SIG-M5 treated with dmso at 0.1 percent for 504 hours (cell line): ENCODE measurements around the gene TPSB2.
"Not testable (repeated sequence)": the region's sequence is repeated elsewhere in the genome, so short reads cannot be mapped to it uniquely, and the experiment has no call there.

Experiments
- DNase-seq: peaks from one replicate; lab custom pipeline; 2025; ENCODE audit not compliant: unreplicated experiment; lab: John Stamatoyannopoulos, UW

The TPSB2 gene

GRCh38 chr16:1243907-1244850 is 14.2 kb upstream of the TPSB2 start:
- not testable (repeated sequence) for DNase-seq

GRCh38 chr16:1243363-1243762 is 13.4 kb upstream of the TPSB2 start:
- DNase-seq = not testable (repeated sequence)

GRCh38 chr16:1241081-1241480 is 11.1 kb upstream of the TPSB2 start:
- not testable (repeated sequence) for DNase-seq

- not testable (repeated sequence) for DNase-seq
Measured at GRCh38 chr16:1240436-1240835, 10.5 kb upstream of the TPSB2 start, which contains the start of gene TPSAB1. TPSAB1 (plus strand) TSS chr16:1240705; CDS start chr16:1240939, 234 bp downstream.

- DNase-seq = not testable (repeated sequence)
Measured at GRCh38 chr16:1239575-1239974, 9.6 kb upstream of the TPSB2 start.

GRCh38 chr16:1238909-1239308 is 8.9 kb upstream of the TPSB2 start:
- not testable (repeated sequence) for DNase-seq

- DNase-seq = no peak
Measured at GRCh38 chr16:1237990-1238389, 8.0 kb upstream of the TPSB2 start.

GRCh38 chr16:1236659-1237058 is 6.7 kb upstream of the TPSB2 start:
- DNase-seq = not testable (repeated sequence)

GRCh38 chr16:1232049-1232748 is 2.2 kb upstream of the TPSB2 start:
- DNase-seq = not testable (repeated sequence)

- not testable (repeated sequence) for DNase-seq
Measured at GRCh38 chr16:1231301-1231700, 1.3 kb upstream of the TPSB2 start.

- not testable (repeated sequence) for DNase-seq
Measured at GRCh38 chr16:1230471-1231212, 658 bp upstream of the TPSB2 start.

GRCh38 chr16:1229476-1229875 is 508 bp downstream of the TPSB2 start:
- DNase-seq = not testable (repeated sequence)

GRCh38 chr16:1228227-1228626 is 1.8 kb downstream of the TPSB2 start:
- DNase-seq = not testable (repeated sequence)

- DNase-seq = not testable (repeated sequence)
Measured at GRCh38 chr16:1226692-1227091, 3.3 kb downstream of the TPSB2 start.

- DNase-seq = not testable (repeated sequence)
Measured at GRCh38 chr16:1225728-1226311, 4.2 kb downstream of the TPSB2 start.

- no peak for DNase-seq
Measured at GRCh38 chr16:1225051-1225451, 4.9 kb downstream of the TPSB2 start, which contains the start of gene TPSG1. TPSG1 (minus strand) TSS chr16:1225268; CDS start chr16:1225252, 16 bp downstream.

- no peak for DNase-seq
Measured at GRCh38 chr16:1224558-1224957, 5.4 kb downstream of the TPSB2 start.

- DNase-seq = no peak
Measured at GRCh38 chr16:1223355-1224214, 6.4 kb downstream of the TPSB2 start.

- DNase-seq = no peak
Measured at GRCh38 chr16:1222553-1223354, 7.2 kb downstream of the TPSB2 start.
